ENCODE results near the gene TEDDM1. TPM values are rescaled to one million over a fixed set of nuclear protein-coding genes. Genes with fewer than 3 reads are reported as not detected.

Gene TEDDM1
- total and polyA plus RNA-seq, 2 donors (not counting 3 experiments of a cell fraction or from before 2014, with no cell fraction given): not detected

GRCh38 chr1:182406012-182406411 is 5.5 kb upstream of the TEDDM1 start:
- Histone ChIP-seq H3K36me3 (ENCODE audit: control insufficient read depth in 2 of 2, extremely low read depth in 1 of 2, insufficient read depth in 2 of 2, low read length in 2 of 2) (no peaks in the 10 kb centered on the region), H3K9me3 (replicated peaks; ENCODE audit: control insufficient read depth, insufficient read depth, low read length) (no peaks in the 10 kb centered on the region), H4K20me1 (replicated peaks; ENCODE audit: control insufficient read depth, extremely low read depth, insufficient read depth, low read length) (no peaks in the 10 kb centered on the region), H3K9ac (replicated peaks; ENCODE audit: extremely low read depth, insufficient read depth, low read length) (no peak overlapping the region), H3K4me2 (ENCODE audit: insufficient read depth, low read length) (no peak overlapping the region), H3K4me1 (ENCODE audit: control insufficient read depth, extremely low read depth, insufficient read depth, low read length) (no peaks in the 10 kb centered on the region), H3K79me2 (ENCODE audit: control insufficient read depth, insufficient read depth, low read length) (no peaks in the 10 kb centered on the region), H3K27ac (ENCODE audit: insufficient read depth, low read depth, low read length) (no peak overlapping the region), H3K9me1 (replicated peaks; ENCODE audit: control insufficient read depth, extremely low read depth, insufficient read depth, low read length) (no peaks in the 10 kb centered on the region), H2AFZ (ENCODE audit: low read depth, low read length) (no peak overlapping the region), H3K4me3 (replicated peaks in 1 of 3; ENCODE audit: insufficient read depth in 1 of 3, low read depth in 1 of 3, low read length in 3 of 3) (no peak overlapping the region), H3K27me3 (ENCODE audit: control insufficient read depth in 2 of 2, insufficient read depth in 2 of 2, low read length in 2 of 2) (peaks cover 0 to 3% of the 10 kb centered on the region in 2 experiments)
- DNase-seq (ENCODE audit: low read depth, low spot score) (no peak), FAIRE-seq (no peak)
- POLR2A ChIA-PET: no interaction called here
- BruUV-seq (replicated peaks): no TSS peak
- CTCF ChIA-PET: interaction anchor here (2.6 to 2.9 kb wide), 2 partner anchors 9 to 263 kb away, joined by 7 to 13 read pairs; no protein-coding TSS in a partner anchor
- dilution Hi-C loops (cut with MboI; ENCODE audit: extremely low pct_ligation_motif_present, low sequenced_read_pairs) (no loop called here), intact Hi-C loops (cut with micrococcal nuclease) (no loop called here)
- no peak for TF ChIP-seq CTCF (IDR thresholded peaks at IDR 0.05; ENCODE audit: extremely low read depth in 1 of 2, insufficient read depth in 1 of 2, low read depth in 1 of 2, low read length in 2 of 2)
- TF ChIP-seq EZH2 (IDR thresholded peaks at IDR 0.05; ENCODE audit: borderline replicate concordance, low read depth, low read length, severe bottlenecking): no peak
- no peak for TF ChIP-seq MAX (IDR thresholded peaks at IDR 0.05; ENCODE audit: insufficient read depth, insufficient read length)
- TF ChIP-seq JUN (IDR thresholded peaks at IDR 0.05; ENCODE audit: borderline replicate concordance, insufficient read depth, insufficient read length, low read depth): no peak
- TF ChIP-seq FOS (IDR thresholded peaks at IDR 0.05; ENCODE audit: borderline replicate concordance, insufficient read depth, low read length): no peak
- no peak for TF ChIP-seq POLR2A (IDR thresholded peaks at IDR 0.05; ENCODE audit: low read depth, low read length)
- no peak for TF ChIP-seq GATA2 (IDR thresholded peaks at IDR 0.05; ENCODE audit: insufficient read depth, insufficient read length, low read depth, low read length)
- no peak for TF ChIP-seq MYC (IDR thresholded peaks at IDR 0.05; ENCODE audit: low read depth, low read length)
- no peak for TF ChIP-seq POLR2AphosphoS5 (IDR thresholded peaks at IDR 0.05; ENCODE audit: insufficient read depth, low read depth, low read length)

All from endothelial cell of umbilical vein (primary cell).